Cortex of kidney (tissue), 1 donor: ENCODE measurements around the gene ASB8.

Experiments used
- DNase-seq: peaks from one replicate; lab custom pipeline; 2025; lab: John Stamatoyannopoulos, UW

The ASB8 gene

DNA sequence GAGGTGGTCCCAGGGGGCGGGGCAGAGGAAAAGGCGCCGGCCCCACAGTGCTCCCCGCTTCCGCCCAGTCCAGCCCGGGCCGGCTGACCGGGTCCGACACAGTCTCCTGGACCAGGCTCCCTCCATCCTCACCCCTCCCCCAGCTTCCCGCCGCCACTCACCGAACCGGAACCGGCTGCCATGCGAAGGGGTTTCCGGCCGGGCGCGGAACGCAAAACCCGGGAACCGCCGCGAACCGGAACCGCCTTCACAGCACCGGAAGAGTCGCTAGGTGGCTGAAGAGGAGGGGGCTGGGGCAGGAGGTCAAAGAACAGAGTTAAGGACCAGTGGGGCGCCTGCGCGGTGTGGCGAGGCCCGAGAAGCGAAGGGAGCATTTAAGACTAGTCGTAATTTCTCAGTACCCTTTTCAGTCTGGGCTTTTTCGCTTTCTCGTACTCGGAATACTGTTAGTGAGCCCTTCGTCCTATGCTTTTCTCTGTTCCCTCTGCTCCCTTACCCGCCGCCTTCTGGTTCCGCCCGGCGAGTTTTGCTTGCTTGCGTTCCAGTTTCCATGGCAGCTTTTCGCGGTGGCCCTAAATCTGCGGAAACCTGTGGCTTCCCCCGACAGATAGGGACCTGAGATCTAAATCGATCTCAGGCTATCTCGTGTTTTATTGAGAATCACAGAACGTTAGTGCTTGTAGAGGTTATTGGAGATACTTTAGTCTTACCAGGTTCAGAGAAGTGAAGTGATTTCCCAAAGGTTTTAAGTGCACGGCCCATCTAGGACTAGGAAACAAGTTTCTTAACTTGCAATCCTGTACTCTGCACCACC lies 51.2 kb downstream of the ASB8 start, which contains the start of gene SENP1:
Gene SENP1, minus strand, starts transcription at position 213 of the 814 bp plus-strand sequence. CDS start 4,607 bp downstream, outside the sequence.
- peak; percentile 53 for DNase-seq

GRCh38 chr12:48105321-48105866 lies 51.9 kb downstream of the ASB8 start:
- DNase-seq, result no peak

DNA sequence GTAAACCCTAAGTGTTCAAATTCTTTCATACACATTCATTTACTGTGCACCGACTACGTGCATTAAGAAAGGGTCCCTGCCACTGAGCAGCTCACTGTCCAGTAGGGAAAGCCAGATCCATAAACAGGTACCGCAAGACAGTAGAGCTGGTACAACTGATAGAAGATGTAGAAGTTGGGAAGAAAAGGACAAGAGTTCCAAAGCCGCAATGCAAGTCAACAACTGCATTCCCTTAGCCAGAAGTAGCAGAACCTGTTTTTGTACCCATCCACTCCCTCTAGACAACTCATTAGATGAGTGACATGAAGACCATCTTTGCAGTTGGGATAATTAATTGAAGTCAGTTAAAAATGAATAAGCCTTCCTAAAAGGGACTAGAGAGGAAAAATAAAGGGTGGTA lies 52.8 kb downstream of the ASB8 start:
- no peak for DNase-seq
